ENCODE data around the gene ROBO1. TPM values are rescaled to one million over a fixed set of nuclear protein-coding genes. Genes with fewer than 3 reads are reported as not detected.

Gene ROBO1
- total RNA-seq, 1 experiment from 2014 or later: 67.6 TPM

DNA sequence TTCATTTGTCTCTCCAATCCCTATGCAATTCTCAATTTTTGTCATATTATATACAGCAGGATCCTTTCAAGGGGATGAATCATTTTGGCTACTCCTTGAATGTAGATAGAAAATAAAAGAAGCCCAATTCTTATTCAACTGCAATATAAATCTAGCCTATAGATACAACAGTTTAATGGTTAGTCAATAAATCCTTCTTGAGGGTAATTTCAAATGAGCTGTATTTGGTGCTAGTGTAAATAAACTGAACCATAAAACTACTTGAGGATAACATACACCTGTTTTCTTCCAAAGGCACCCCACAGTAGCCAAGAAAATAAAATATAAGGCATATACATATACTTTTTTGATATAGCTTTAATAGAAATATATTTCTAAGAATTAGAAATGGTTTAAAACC is 830.3 kb downstream of the ROBO1 start:
- no peaks in the 10 kb centered on the region for H3K27me3 ChIP-seq (replicated peaks; ENCODE audit: insufficient read depth, low read depth, low read length, poor library complexity)
- no peak for TF ChIP-seq EZH2 (IDR thresholded peaks at IDR 0.05; ENCODE audit: borderline replicate concordance, low read depth, low read length, poor library complexity, severe bottlenecking)
- no peak for TF ChIP-seq CTCF (conservative IDR thresholded peaks at IDR 0.05; ENCODE audit: low read depth, low read length)
- intact Hi-C loops (cut with micrococcal nuclease; ENCODE audit: unreplicated experiment): no loop called here
- no peak for DNase-seq (ENCODE audit: low spot score)
- CTCF ChIA-PET: no interaction called here
- H3K36me3 ChIP-seq (ENCODE audit: insufficient read depth, low read length, poor library complexity, severe bottlenecking): no peaks in the 10 kb centered on the region
- H3K4me3 ChIP-seq (ENCODE audit: low read depth, low read length, poor library complexity, severe bottlenecking): no peak overlapping the region
- BruUV-seq (replicated peaks): no TSS peak
- H3K4me1 ChIP-seq (ENCODE audit: insufficient read depth, low read length, poor library complexity, severe bottlenecking): peaks cover 10% of the 10 kb centered on the region
- H3K27ac ChIP-seq (ENCODE audit: low read depth, low read length, poor library complexity, severe bottlenecking): no peak overlapping the region
- no peaks in the 10 kb centered on the region for H3K9me3 ChIP-seq (ENCODE audit: low read depth, low read length, poor library complexity, severe bottlenecking)
- POLR2A ChIA-PET (ENCODE audit: low non-redundant PET): no interaction called here

DNA sequence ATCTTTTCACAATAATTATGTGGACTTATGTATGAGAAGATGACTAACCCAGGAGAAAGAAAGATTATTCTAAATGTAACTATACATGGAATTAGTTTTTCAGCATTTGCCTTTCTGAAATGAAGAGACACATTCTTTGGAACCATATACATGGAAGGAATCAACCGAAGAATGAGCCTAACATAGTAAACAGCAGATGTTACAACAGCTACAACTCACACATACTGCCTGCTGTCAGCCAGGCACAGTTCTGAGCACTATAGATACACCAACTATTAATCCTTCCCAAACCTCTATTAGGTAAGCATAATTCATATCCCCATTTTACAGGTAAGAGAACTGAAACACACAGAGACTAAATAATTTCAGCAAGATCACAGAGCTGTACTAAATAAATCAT is 840.0 kb downstream of the ROBO1 start:
- Histone ChIP-seq H3K4me1 (ENCODE audit: insufficient read depth, low read length, poor library complexity, severe bottlenecking) (peaks cover 8% of the 10 kb centered on the region), H3K4me3 (ENCODE audit: low read depth, low read length, poor library complexity, severe bottlenecking) (no peak overlapping the region), H3K27ac (ENCODE audit: low read depth, low read length, poor library complexity, severe bottlenecking) (no peak overlapping the region), H3K27me3 (replicated peaks; ENCODE audit: insufficient read depth, low read depth, low read length, poor library complexity) (no peaks in the 10 kb centered on the region), H3K36me3 (ENCODE audit: insufficient read depth, low read length, poor library complexity, severe bottlenecking) (no peaks in the 10 kb centered on the region), H3K9me3 (ENCODE audit: low read depth, low read length, poor library complexity, severe bottlenecking) (no peaks in the 10 kb centered on the region)
- POLR2A ChIA-PET (ENCODE audit: low non-redundant PET): no interaction called here
- CTCF ChIA-PET: no interaction called here
- no peak for DNase-seq (ENCODE audit: low spot score)
- intact Hi-C loops (cut with micrococcal nuclease; ENCODE audit: unreplicated experiment): no loop called here
- no TSS peak for BruUV-seq (replicated peaks)
- TF ChIP-seq EZH2 (IDR thresholded peaks at IDR 0.05; ENCODE audit: borderline replicate concordance, low read depth, low read length, poor library complexity, severe bottlenecking): no peak
- TF ChIP-seq CTCF (conservative IDR thresholded peaks at IDR 0.05; ENCODE audit: low read depth, low read length): no peak

DNA sequence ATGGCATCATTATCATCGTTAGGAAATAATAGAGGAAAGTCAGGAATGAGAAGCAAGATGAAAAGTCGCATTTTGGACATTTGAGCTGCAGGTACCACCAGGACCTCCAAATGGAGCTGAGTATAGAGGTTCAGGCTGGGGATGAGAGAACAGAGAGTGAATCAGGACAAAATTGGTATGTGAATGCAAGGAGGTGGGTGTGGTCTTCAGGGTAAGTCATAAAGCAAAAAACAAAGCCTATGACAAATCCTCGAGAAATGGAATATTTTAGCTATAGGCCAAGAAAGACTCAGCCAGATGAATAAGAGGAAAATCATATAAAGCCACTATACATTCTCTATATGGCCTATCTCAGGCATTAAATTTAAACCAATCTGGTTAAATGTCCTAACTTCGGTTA is 841.3 kb downstream of the ROBO1 start:
- H3K4me1 ChIP-seq (ENCODE audit: insufficient read depth, low read length, poor library complexity, severe bottlenecking): peaks cover 1% of the 10 kb centered on the region
- DNase-seq (ENCODE audit: low spot score): no peak
- H3K4me3 ChIP-seq (ENCODE audit: low read depth, low read length, poor library complexity, severe bottlenecking): no peak overlapping the region
- intact Hi-C loops (cut with micrococcal nuclease; ENCODE audit: unreplicated experiment): no loop called here
- H3K27ac ChIP-seq (ENCODE audit: low read depth, low read length, poor library complexity, severe bottlenecking): no peak overlapping the region
- CTCF ChIA-PET: no interaction called here
- no peaks in the 10 kb centered on the region for H3K36me3 ChIP-seq (ENCODE audit: insufficient read depth, low read length, poor library complexity, severe bottlenecking)
- no peaks in the 10 kb centered on the region for H3K27me3 ChIP-seq (replicated peaks; ENCODE audit: insufficient read depth, low read depth, low read length, poor library complexity)
- no peaks in the 10 kb centered on the region for H3K9me3 ChIP-seq (ENCODE audit: low read depth, low read length, poor library complexity, severe bottlenecking)
- no TSS peak for BruUV-seq (replicated peaks)
- TF ChIP-seq EZH2 (IDR thresholded peaks at IDR 0.05; ENCODE audit: borderline replicate concordance, low read depth, low read length, poor library complexity, severe bottlenecking) (no peak), CTCF (conservative IDR thresholded peaks at IDR 0.05; ENCODE audit: low read depth, low read length) (no peak)
- POLR2A ChIA-PET (ENCODE audit: low non-redundant PET): interaction anchor here (0.7 kb wide), 1 partner anchor 556 kb away, joined by 4 read pairs; no protein-coding TSS in a partner anchor

All from A673 (cell line).